Measurements from ENCODE around the gene CCNI2. TPM values are rescaled to one million over a fixed set of nuclear protein-coding genes. Genes with fewer than 3 reads are reported as not detected.
A peak's percentile ranks its signal among the peaks of the same experiment; 100 is the strongest.

The CCNI2 gene
- total and polyA plus RNA-seq, 10 of the 15 experiments (the other 5 are each of a cell fraction or from before 2014, with no cell fraction given) = 1.8 to 8.0 (median 3.2) TPM

GRCh38 chr5:132751444-132751843 is 4.2 kb downstream of the CCNI2 start (continued):
- TF ChIP-seq MEF2A (IDR thresholded peaks at IDR 0.05; ENCODE audit: insufficient read depth, low read depth, low read length) = peak; percentile 51; the same call in 1 of the 2 replicates
- no peak for TF ChIP-seq SREBF1 (IDR thresholded peaks at IDR 0.05; ENCODE audit: low read length)
- no peak for TF ChIP-seq MYB (IDR thresholded peaks at IDR 0.05; ENCODE audit: borderline replicate concordance, low read depth, low read length)
- TF ChIP-seq EP300 (IDR thresholded peaks at IDR 0.05; ENCODE audit: borderline replicate concordance in 1 of 2, control insufficient read depth in 1 of 2, low read depth in 2 of 2, low read length in 2 of 2) = peak; percentile 87 to 93
- no peak for TF ChIP-seq HDGF (IDR thresholded peaks at IDR 0.05)
- no peak for TF ChIP-seq SMC3 (IDR thresholded peaks at IDR 0.05; ENCODE audit: borderline replicate concordance, low read length)
- TF ChIP-seq CREM (IDR thresholded peaks at IDR 0.05; ENCODE audit: low read depth) = peak; percentile 87
- TF ChIP-seq, protein P1, sequence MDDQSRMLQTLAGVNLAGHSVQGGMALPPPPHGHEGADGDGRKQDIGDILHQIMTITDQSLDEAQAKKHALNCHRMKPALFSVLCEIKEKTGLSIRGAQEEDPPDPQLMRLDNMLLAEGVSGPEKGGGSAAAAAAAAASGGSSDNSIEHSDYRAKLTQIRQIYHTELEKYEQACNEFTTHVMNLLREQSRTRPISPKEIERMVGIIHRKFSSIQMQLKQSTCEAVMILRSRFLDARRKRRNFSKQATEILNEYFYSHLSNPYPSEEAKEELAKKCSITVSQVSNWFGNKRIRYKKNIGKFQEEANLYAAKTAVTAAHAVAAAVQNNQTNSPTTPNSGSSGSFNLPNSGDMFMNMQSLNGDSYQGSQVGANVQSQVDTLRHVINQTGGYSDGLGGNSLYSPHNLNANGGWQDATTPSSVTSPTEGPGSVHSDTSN (IDR thresholded peaks at IDR 0.05; ENCODE audit: insufficient replicate concordance, low read depth, low read length) = no peak
- no peak for TF ChIP-seq SPI1 (IDR thresholded peaks at IDR 0.05; ENCODE audit: borderline replicate concordance, insufficient read depth, low read depth, low read length)
- TF ChIP-seq MTA2 (IDR thresholded peaks at IDR 0.05; ENCODE audit: low read depth) = peak; percentile 83
- peak; percentile 54; the same call in 1 of the 2 replicates for TF ChIP-seq ZBED1 (IDR thresholded peaks at IDR 0.05; ENCODE audit: borderline replicate concordance)
- TF ChIP-seq TCF12 (IDR thresholded peaks at IDR 0.05; ENCODE audit: low read depth, low read length) = no peak
- peak; percentile 33 for TF ChIP-seq SKIL (IDR thresholded peaks at IDR 0.05; ENCODE audit: low read depth, poor library complexity, severe bottlenecking)
- 0 out of 2 replicates have a peak, but pooled peaks have one; percentile 50 for TF ChIP-seq TBL1XR1 (IDR thresholded peaks at IDR 0.05; ENCODE audit: low read depth, low read length)
- TF ChIP-seq CEBPB (IDR thresholded peaks at IDR 0.05; ENCODE audit: borderline replicate concordance in 1 of 2, low read depth in 2 of 2, low read length in 2 of 2) = peak in 1 of 2 experiments; percentile 28; a peak in 1 of 4 replicates
- TF ChIP-seq NBN (IDR thresholded peaks at IDR 0.05) = peak; percentile 66; the same call in 1 of the 2 replicates
- TF ChIP-seq, protein P2, sequence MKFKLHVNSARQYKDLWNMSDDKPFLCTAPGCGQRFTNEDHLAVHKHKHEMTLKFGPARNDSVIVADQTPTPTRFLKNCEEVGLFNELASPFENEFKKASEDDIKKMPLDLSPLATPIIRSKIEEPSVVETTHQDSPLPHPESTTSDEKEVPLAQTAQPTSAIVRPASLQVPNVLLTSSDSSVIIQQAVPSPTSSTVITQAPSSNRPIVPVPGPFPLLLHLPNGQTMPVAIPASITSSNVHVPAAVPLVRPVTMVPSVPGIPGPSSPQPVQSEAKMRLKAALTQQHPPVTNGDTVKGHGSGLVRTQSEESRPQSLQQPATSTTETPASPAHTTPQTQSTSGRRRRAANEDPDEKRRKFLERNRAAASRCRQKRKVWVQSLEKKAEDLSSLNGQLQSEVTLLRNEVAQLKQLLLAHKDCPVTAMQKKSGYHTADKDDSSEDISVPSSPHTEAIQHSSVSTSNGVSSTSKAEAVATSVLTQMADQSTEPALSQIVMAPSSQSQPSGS (IDR thresholded peaks at IDR 0.05; ENCODE audit: low read length) = peak; percentile 94
- TF ChIP-seq, protein P3, sequence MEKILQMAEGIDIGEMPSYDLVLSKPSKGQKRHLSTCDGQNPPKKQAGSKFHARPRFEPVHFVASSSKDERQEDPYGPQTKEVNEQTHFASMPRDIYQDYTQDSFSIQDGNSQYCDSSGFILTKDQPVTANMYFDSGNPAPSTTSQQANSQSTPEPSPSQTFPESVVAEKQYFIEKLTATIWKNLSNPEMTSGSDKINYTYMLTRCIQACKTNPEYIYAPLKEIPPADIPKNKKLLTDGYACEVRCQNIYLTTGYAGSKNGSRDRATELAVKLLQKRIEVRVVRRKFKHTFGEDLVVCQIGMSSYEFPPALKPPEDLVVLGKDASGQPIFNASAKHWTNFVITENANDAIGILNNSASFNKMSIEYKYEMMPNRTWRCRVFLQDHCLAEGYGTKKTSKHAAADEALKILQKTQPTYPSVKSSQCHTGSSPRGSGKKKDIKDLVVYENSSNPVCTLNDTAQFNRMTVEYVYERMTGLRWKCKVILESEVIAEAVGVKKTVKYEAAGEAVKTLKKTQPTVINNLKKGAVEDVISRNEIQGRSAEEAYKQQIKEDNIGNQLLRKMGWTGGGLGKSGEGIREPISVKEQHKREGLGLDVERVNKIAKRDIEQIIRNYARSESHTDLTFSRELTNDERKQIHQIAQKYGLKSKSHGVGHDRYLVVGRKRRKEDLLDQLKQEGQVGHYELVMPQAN (conservative IDR thresholded peaks at IDR 0.05) = no peak
- no peak for TF ChIP-seq TCF3 (IDR thresholded peaks at IDR 0.05; ENCODE audit: borderline replicate concordance, insufficient read depth, low read depth, low read length)
- no peak for TF ChIP-seq HDAC6 (IDR thresholded peaks at IDR 0.05; ENCODE audit: unreplicated experiment)
- TF ChIP-seq STAT1 (conservative IDR thresholded peaks at IDR 0.05) = no peak
- 0 out of 2 replicates have a peak, but pooled peaks have one; percentile 33 for TF ChIP-seq PAX5 (IDR thresholded peaks at IDR 0.05; ENCODE audit: borderline replicate concordance, low read depth, low read length)
- peak; percentile 62 for TF ChIP-seq JUNB (IDR thresholded peaks at IDR 0.05)
- peak; percentile 57; the same call in 1 of the 2 replicates for TF ChIP-seq EED (IDR thresholded peaks at IDR 0.05; ENCODE audit: low read depth)
- TF ChIP-seq CREB1 (IDR thresholded peaks at IDR 0.05; ENCODE audit: low read depth) = peak; percentile 90
- 0 out of 2 replicates have a peak, but pooled peaks have one; percentile 54 for TF ChIP-seq NFIC (IDR thresholded peaks at IDR 0.05; ENCODE audit: low read depth, low read length)
